ENCODE data around the gene RAB28. TPM values are rescaled to one million over a fixed set of nuclear protein-coding genes. Genes with fewer than 3 reads are reported as not detected.

RAB28 gene
- polyA plus RNA-seq, 1 donor = 18.4 TPM

GRCh38 chr4:13525606-13526281, 41.6 kb upstream of the RAB28 start:
- Histone ChIP-seq H3K27ac (ENCODE audit: low read length) (no peak overlapping the region), H3K36me3 (ENCODE audit: control insufficient read depth, insufficient read depth, low read length) (no peaks in the 10 kb centered on the region), H3K4me3 (ENCODE audit: low read length) (no peak overlapping the region), H3K9me3 (ENCODE audit: control insufficient read depth, low read depth, low read length) (peaks cover 21% of the 10 kb centered on the region), H3K4me1 (ENCODE audit: control insufficient read depth, insufficient read depth, low read length) (peaks cover 4% of the 10 kb centered on the region), H3K27me3 (ENCODE audit: control insufficient read depth, insufficient read depth, low read length) (peaks cover 97% of the 10 kb centered on the region)
- no CpG with 5 or more reads among the region's 4 CpGs for WGBS (ENCODE audit: insufficient coverage, low lambda C conversion rate)
- DNase-seq = no peak

GRCh38 chr4:13524504-13525243, 40.5 kb upstream of the RAB28 start:
- Histone ChIP-seq H3K27me3 (ENCODE audit: control insufficient read depth, insufficient read depth, low read length) (peaks cover 86% of the 10 kb centered on the region), H3K4me3 (ENCODE audit: low read length) (no peak overlapping the region), H3K4me1 (ENCODE audit: control insufficient read depth, insufficient read depth, low read length) (peaks cover 4% of the 10 kb centered on the region), H3K9me3 (ENCODE audit: control insufficient read depth, low read depth, low read length) (peaks cover 21% of the 10 kb centered on the region), H3K36me3 (ENCODE audit: control insufficient read depth, insufficient read depth, low read length) (no peaks in the 10 kb centered on the region), H3K27ac (ENCODE audit: low read length) (no peak overlapping the region)
- no peak for DNase-seq
- no CpG with 5 or more reads among the region's 36 CpGs for WGBS (ENCODE audit: insufficient coverage, low lambda C conversion rate)

- DNase-seq = no peak
- Histone ChIP-seq H3K4me3 (ENCODE audit: low read length) (no peak overlapping the region), H3K4me1 (ENCODE audit: control insufficient read depth, insufficient read depth, low read length) (peaks cover under 1% of the 10 kb centered on the region), H3K27ac (ENCODE audit: low read length) (no peak overlapping the region), H3K9me3 (ENCODE audit: control insufficient read depth, low read depth, low read length) (peaks cover 21% of the 10 kb centered on the region), H3K36me3 (ENCODE audit: control insufficient read depth, insufficient read depth, low read length) (no peaks in the 10 kb centered on the region), H3K27me3 (ENCODE audit: control insufficient read depth, insufficient read depth, low read length) (peaks cover 79% of the 10 kb centered on the region)
- no CpG with 5 or more reads among the region's 59 CpGs for WGBS (ENCODE audit: insufficient coverage, low lambda C conversion rate)
Measured at GRCh38 chr4:13523591-13524503, 39.7 kb upstream of the RAB28 start.

- H3K4me3 ChIP-seq (ENCODE audit: low read length) = no peak overlapping the region
- 0% methylated on average over 3 of the region's 17 CpGs for WGBS (ENCODE audit: insufficient coverage, low lambda C conversion rate)
- H3K27ac ChIP-seq (ENCODE audit: low read length) = no peak overlapping the region
- peaks cover 21% of the 10 kb centered on the region for H3K9me3 ChIP-seq (ENCODE audit: control insufficient read depth, low read depth, low read length)
- no peak for DNase-seq
- H3K36me3 ChIP-seq (ENCODE audit: control insufficient read depth, insufficient read depth, low read length) = no peaks in the 10 kb centered on the region
- H3K27me3 ChIP-seq (ENCODE audit: control insufficient read depth, insufficient read depth, low read length) = peaks cover 76% of the 10 kb centered on the region
- no peaks in the 10 kb centered on the region for H3K4me1 ChIP-seq (ENCODE audit: control insufficient read depth, insufficient read depth, low read length)
Measured at GRCh38 chr4:13523105-13523477, 39.0 kb upstream of the RAB28 start.

GRCh38 chr4:13522282-13523104, 38.4 kb upstream of the RAB28 start:
- peaks cover 70% of the 10 kb centered on the region for H3K27me3 ChIP-seq (ENCODE audit: control insufficient read depth, insufficient read depth, low read length)
- H3K4me1 ChIP-seq (ENCODE audit: control insufficient read depth, insufficient read depth, low read length) = no peaks in the 10 kb centered on the region
- no peaks in the 10 kb centered on the region for H3K36me3 ChIP-seq (ENCODE audit: control insufficient read depth, insufficient read depth, low read length)
- H3K9me3 ChIP-seq (ENCODE audit: control insufficient read depth, low read depth, low read length) = peaks cover 21% of the 10 kb centered on the region
- no peak overlapping the region for H3K4me3 ChIP-seq (ENCODE audit: low read length)
- H3K27ac ChIP-seq (ENCODE audit: low read length) = no peak overlapping the region
- no CpG with 5 or more reads among the region's 49 CpGs for WGBS (ENCODE audit: insufficient coverage, low lambda C conversion rate)
- DNase-seq = no peak

GRCh38 chr4:13521047-13521446, 36.9 kb upstream of the RAB28 start:
- Histone ChIP-seq H3K27me3 (ENCODE audit: control insufficient read depth, insufficient read depth, low read length) (peaks cover 62% of the 10 kb centered on the region), H3K4me1 (ENCODE audit: control insufficient read depth, insufficient read depth, low read length) (no peaks in the 10 kb centered on the region), H3K27ac (ENCODE audit: low read length) (no peak overlapping the region), H3K9me3 (ENCODE audit: control insufficient read depth, low read depth, low read length) (peaks cover 21% of the 10 kb centered on the region), H3K36me3 (ENCODE audit: control insufficient read depth, insufficient read depth, low read length) (no peaks in the 10 kb centered on the region), H3K4me3 (ENCODE audit: low read length) (no peak overlapping the region)
- DNase-seq = no peak
- no CpG with 5 or more reads among the region's 2 CpGs for WGBS (ENCODE audit: insufficient coverage, low lambda C conversion rate)

GRCh38 chr4:13516315-13516860, 32.2 kb upstream of the RAB28 start:
- WGBS (ENCODE audit: insufficient coverage, low lambda C conversion rate) = 100% methylated on average over 2 of the region's 3 CpGs
- DNase-seq = no peak

GRCh38 chr4:13515268-13515667, 31.1 kb upstream of the RAB28 start:
- DNase-seq = no peak
- Histone ChIP-seq H3K27ac (ENCODE audit: low read length) (no peak overlapping the region), H3K4me1 (ENCODE audit: control insufficient read depth, insufficient read depth, low read length) (no peaks in the 10 kb centered on the region), H3K27me3 (ENCODE audit: control insufficient read depth, insufficient read depth, low read length) (peaks cover 27% of the 10 kb centered on the region), H3K36me3 (ENCODE audit: control insufficient read depth, insufficient read depth, low read length) (no peaks in the 10 kb centered on the region), H3K4me3 (ENCODE audit: low read length) (no peak overlapping the region), H3K9me3 (ENCODE audit: control insufficient read depth, low read depth, low read length) (no peaks in the 10 kb centered on the region)
- 30% methylated on average over 2 of the region's 5 CpGs for WGBS (ENCODE audit: insufficient coverage, low lambda C conversion rate)

More at GRCh38 chr4:13516315-13516860, 32.2 kb upstream of the RAB28 start:
- Histone ChIP-seq H3K9me3 (ENCODE audit: control insufficient read depth, low read depth, low read length) (no peaks in the 10 kb centered on the region), H3K27me3 (ENCODE audit: control insufficient read depth, insufficient read depth, low read length) (peaks cover 32% of the 10 kb centered on the region), H3K4me3 (ENCODE audit: low read length) (no peak overlapping the region), H3K4me1 (ENCODE audit: control insufficient read depth, insufficient read depth, low read length) (no peaks in the 10 kb centered on the region), H3K36me3 (ENCODE audit: control insufficient read depth, insufficient read depth, low read length) (no peaks in the 10 kb centered on the region), H3K27ac (ENCODE audit: low read length) (no peak overlapping the region)

GRCh38 chr4:13514722-13515121, 30.6 kb upstream of the RAB28 start:
- WGBS (ENCODE audit: insufficient coverage, low lambda C conversion rate) = 73% methylated on average over 2 of the region's 4 CpGs
- no peak overlapping the region for H3K27ac ChIP-seq (ENCODE audit: low read length)
- no peak for DNase-seq
- H3K9me3 ChIP-seq (ENCODE audit: control insufficient read depth, low read depth, low read length) = no peaks in the 10 kb centered on the region
- H3K4me1 ChIP-seq (ENCODE audit: control insufficient read depth, insufficient read depth, low read length) = no peaks in the 10 kb centered on the region
- H3K27me3 ChIP-seq (ENCODE audit: control insufficient read depth, insufficient read depth, low read length) = peaks cover 27% of the 10 kb centered on the region
- no peak overlapping the region for H3K4me3 ChIP-seq (ENCODE audit: low read length)
- no peaks in the 10 kb centered on the region for H3K36me3 ChIP-seq (ENCODE audit: control insufficient read depth, insufficient read depth, low read length)

All from large intestine (tissue), 3 donors.